PC-3 (cell line): Measurements from ENCODE around the gene ARFGAP1. TPM values are rescaled to one million over a fixed set of nuclear protein-coding genes. Genes with fewer than 3 reads are reported as not detected.

Source experiments
- ATAC-seq: fragments of 200-7000 bp; cut with Tn5 transposase; 2 replicates; pipeline ENCODE4 v1.9.1; 2020; ENCODE audit warnings: mild to moderate bottlenecking, moderate library complexity
- BruUV-seq: library from RNA; stranded (reverse); fragments of 400-500 nt; replicated peaks from 2 replicates; lab custom pipeline; 2021; lab: Mats Ljungman, UMichigan
- CTCF ChIA-PET: fragments of 300-600 bp; sonication (Branson Sonifier 250); formaldehyde crosslinking; loops from one replicate; lab custom pipeline; 2022; ENCODE audit warnings: antibody characterized with exemption; lab: Charles Lee
- POLR2A ChIA-PET: fragments of 300-600 bp; sonication (Branson Sonifier 250); formaldehyde crosslinking; loops from one replicate; lab custom pipeline; 2022; ENCODE audit warnings: antibody characterized with exemption; ENCODE audit not compliant: unreplicated experiment; lab: Charles Lee
- DNase-seq: peaks from one replicate; pipeline ENCODE4 v3.0.0-alpha.2; 2015
- H2AFZ ChIP-seq: fragments of 300-600 bp; sonication (generic); 2 replicates; pipeline ENCODE4 v1.6.0; 2016; ENCODE audit warnings: antibody characterized with exemption, low read length
- H3F3A ChIP-seq: fragments of 300-600 bp; sonication (generic); one replicate; pipeline ENCODE4 v1.6.0; 2017; ENCODE audit warnings: antibody characterized with exemption, low read length, control low read depth, mild to moderate bottlenecking; ENCODE audit not compliant: unreplicated experiment
- H3K27ac ChIP-seq: fragments of 300-600 bp; sonication (generic); 2 replicates; pipeline ENCODE4 v1.5.1; 2016; ENCODE audit warnings: mild to moderate bottlenecking, low read length
- H3K27me3 ChIP-seq: fragments of 300-600 bp; sonication (generic); 2 replicates; pipeline ENCODE4 v1.6.1; 2016; ENCODE audit warnings: low read length, mixed read lengths
- H3K36me3 ChIP-seq: fragments of 300-600 bp; sonication (generic); 2 replicates; pipeline ENCODE4 v1.6.1; 2016; ENCODE audit warnings: low read depth, mixed run types, low read length, mixed read lengths
- H3K4me1 ChIP-seq: fragments of 300-600 bp; sonication (generic); 2 replicates; pipeline ENCODE4 v1.5.1; 2016; ENCODE audit warnings: low read length; ENCODE audit not compliant: insufficient read depth
- H3K4me2 ChIP-seq: fragments of 300-600 bp; sonication (generic); 2 replicates; pipeline ENCODE4 v1.6.0; 2016; ENCODE audit warnings: low read length
- H3K4me3 ChIP-seq: fragments of 300-600 bp; sonication (generic); 2 replicates; pipeline ENCODE4 v1.5.1; 2016; ENCODE audit warnings: mild to moderate bottlenecking, low read length, mixed read lengths
- H3K79me2 ChIP-seq: fragments of 300-600 bp; sonication (generic); 2 replicates; pipeline ENCODE4 v1.6.1; 2017; ENCODE audit warnings: low read length, mixed read lengths
- H3K9ac ChIP-seq: fragments of 300-600 bp; sonication (generic); 2 replicates; pipeline ENCODE4 v1.6.0; 2016; ENCODE audit warnings: mild to moderate bottlenecking, low read length
- H3K9me2 ChIP-seq: fragments of 300-600 bp; sonication (generic); replicated peaks from 2 replicates; pipeline ENCODE4 v1.6.1; 2016; ENCODE audit warnings: mixed run types, low read length, mixed read lengths
- H3K9me3 ChIP-seq: fragments of 300-600 bp; sonication (generic); 2 replicates; pipeline ENCODE4 v1.6.1; 2016; ENCODE audit warnings: low read length, mixed read lengths
- H4K20me1 ChIP-seq: fragments of 300-600 bp; sonication (generic); 2 replicates; pipeline ENCODE4 v1.6.1; 2016; ENCODE audit warnings: low read length, mixed read lengths
- CTCF ChIP-seq: fragments of 300-600 bp; sonication (generic); conservative IDR thresholded peaks from 2 replicates; pipeline ENCODE4 v1.5.1; 2017; ENCODE audit warnings: antibody characterized with exemption, low read depth, mild to moderate bottlenecking, low read length
- EZH2 ChIP-seq: fragments of 300-600 bp; sonication (generic); IDR thresholded peaks from one replicate; pipeline ENCODE4 v1.6.1; 2017; ENCODE audit warnings: antibody characterized with exemption, mild to moderate bottlenecking, low read length; ENCODE audit not compliant: unreplicated experiment
- EZH2phosphoT487 ChIP-seq: fragments of 300-600 bp; sonication (generic); IDR thresholded peaks from 2 replicates; pipeline ENCODE4 v1.6.1; 2018; ENCODE audit warnings: mild to moderate bottlenecking, antibody characterized with exemption, low read length, borderline replicate concordance
- intact Hi-C: fragments of 100-400 bp; cut with micrococcal nuclease; formaldehyde crosslinking; loops from 2 replicates; pipeline ENCODE4 v1.9.0; 2023
- total RNA-seq: library from RNA; depleted of rRNA; stranded (reverse); fragments of >200 nt; gene quantifications from 2 replicates; pipeline ENCODE4 v1.2.3, GENCODE V29; 2014

The ARFGAP1 gene
- total RNA-seq, 1 experiment from 2014 or later, result 75.6 TPM

- Histone ChIP-seq H3K9ac (no peak overlapping the region), H3K9me3 (no peaks in the 10 kb centered on the region), H3K27ac (no peak overlapping the region), H3K36me3 (no peaks in the 10 kb centered on the region), H4K20me1 (no peaks in the 10 kb centered on the region), H2AFZ (no peak overlapping the region), H3K79me2 (no peaks in the 10 kb centered on the region), H3K4me2 (no peak overlapping the region), H3F3A (no peaks in the 10 kb centered on the region), H3K9me2 (no peaks in the 10 kb centered on the region), H3K4me3 (no peak overlapping the region), H3K4me1 (peaks cover 10% of the 10 kb centered on the region; the same call in 1 of the 2 replicates), H3K27me3 (peaks cover 46% of the 10 kb centered on the region)
- TF ChIP-seq EZH2, result no peak
- TF ChIP-seq EZH2phosphoT487, result no peak
- TF ChIP-seq CTCF, result no peak
- ATAC-seq (no peak), DNase-seq (no peak)
- POLR2A ChIA-PET, result no interaction called here
- BruUV-seq, result no TSS peak
- intact Hi-C loops, result no loop called here
- CTCF ChIA-PET, result no interaction called here
Measured at GRCh38 chr20:63253065-63253437, 19.6 kb upstream of the ARFGAP1 start.

GRCh38 chr20:63253438-63254231, 19.0 kb upstream of the ARFGAP1 start:
- intact Hi-C loops, result no loop called here
- ChIA-PET CTCF (no interaction called here), POLR2A (no interaction called here)
- no peaks in the 10 kb centered on the region for H3K79me2 ChIP-seq
- TF ChIP-seq EZH2phosphoT487 (no peak), CTCF (no peak), EZH2 (no peak)
- no peak overlapping the region for H2AFZ ChIP-seq
- H3K9ac ChIP-seq, result no peak overlapping the region
- H3K9me2 ChIP-seq, result no peaks in the 10 kb centered on the region
- H3K36me3 ChIP-seq, result no peaks in the 10 kb centered on the region
- no peak overlapping the region for H3K4me2 ChIP-seq
- H3K9me3 ChIP-seq, result no peaks in the 10 kb centered on the region
- H3K27me3 ChIP-seq, result peaks cover 40% of the 10 kb centered on the region
- no peak overlapping the region for H3K27ac ChIP-seq
- no peak overlapping the region for H3K4me3 ChIP-seq
- ATAC-seq (no peak), DNase-seq (no peak)
- no peaks in the 10 kb centered on the region for H4K20me1 ChIP-seq
- peaks cover 10% of the 10 kb centered on the region; the same call in 1 of the 2 replicates for H3K4me1 ChIP-seq
- BruUV-seq, result no TSS peak
- H3F3A ChIP-seq, result no peaks in the 10 kb centered on the region

- Histone ChIP-seq H3K36me3 (no peaks in the 10 kb centered on the region), H3K4me2 (no peak within 1 kb of the TSS), H3K9me2 (no peaks in the 10 kb centered on the region), H3F3A (no peaks in the 10 kb centered on the region), H4K20me1 (no peaks in the 10 kb centered on the region), H3K27me3 (peaks cover 34% of the 10 kb centered on the region), H3K4me3 (no peak within 1 kb of the TSS), H3K9me3 (no peaks in the 10 kb centered on the region), H3K27ac (no peak within 1 kb of the TSS), H3K9ac (no peak within 1 kb of the TSS), H2AFZ (no peak within 1 kb of the TSS), H3K79me2 (no peaks in the 10 kb centered on the region), H3K4me1 (peaks cover 4% of the 10 kb centered on the region; the same call in 1 of the 2 replicates)
- ChIA-PET CTCF (interaction anchor here (0.6 to 1.3 kb wide), 2 partner anchors 20 to 22 kb away, joined by 3 read pairs; no protein-coding TSS in a partner anchor), POLR2A (no interaction called here)
- ATAC-seq (no peak), DNase-seq (no peak)
- TF ChIP-seq CTCF, result no peak
- no peak for TF ChIP-seq EZH2
- no peak for TF ChIP-seq EZH2phosphoT487
- no TSS peak for BruUV-seq
- intact Hi-C loops, result no loop called here
Measured at GRCh38 chr20:63254232-63254605, 18.4 kb upstream of the ARFGAP1 start, which contains the start of gene NKAIN4. TSS of gene NKAIN4 (minus strand) at chr20:63254463. CDS start at chr20:63254450, 13 bp downstream.
